ENCODE results near the gene EHMT2.

The EHMT2 gene

DNA sequence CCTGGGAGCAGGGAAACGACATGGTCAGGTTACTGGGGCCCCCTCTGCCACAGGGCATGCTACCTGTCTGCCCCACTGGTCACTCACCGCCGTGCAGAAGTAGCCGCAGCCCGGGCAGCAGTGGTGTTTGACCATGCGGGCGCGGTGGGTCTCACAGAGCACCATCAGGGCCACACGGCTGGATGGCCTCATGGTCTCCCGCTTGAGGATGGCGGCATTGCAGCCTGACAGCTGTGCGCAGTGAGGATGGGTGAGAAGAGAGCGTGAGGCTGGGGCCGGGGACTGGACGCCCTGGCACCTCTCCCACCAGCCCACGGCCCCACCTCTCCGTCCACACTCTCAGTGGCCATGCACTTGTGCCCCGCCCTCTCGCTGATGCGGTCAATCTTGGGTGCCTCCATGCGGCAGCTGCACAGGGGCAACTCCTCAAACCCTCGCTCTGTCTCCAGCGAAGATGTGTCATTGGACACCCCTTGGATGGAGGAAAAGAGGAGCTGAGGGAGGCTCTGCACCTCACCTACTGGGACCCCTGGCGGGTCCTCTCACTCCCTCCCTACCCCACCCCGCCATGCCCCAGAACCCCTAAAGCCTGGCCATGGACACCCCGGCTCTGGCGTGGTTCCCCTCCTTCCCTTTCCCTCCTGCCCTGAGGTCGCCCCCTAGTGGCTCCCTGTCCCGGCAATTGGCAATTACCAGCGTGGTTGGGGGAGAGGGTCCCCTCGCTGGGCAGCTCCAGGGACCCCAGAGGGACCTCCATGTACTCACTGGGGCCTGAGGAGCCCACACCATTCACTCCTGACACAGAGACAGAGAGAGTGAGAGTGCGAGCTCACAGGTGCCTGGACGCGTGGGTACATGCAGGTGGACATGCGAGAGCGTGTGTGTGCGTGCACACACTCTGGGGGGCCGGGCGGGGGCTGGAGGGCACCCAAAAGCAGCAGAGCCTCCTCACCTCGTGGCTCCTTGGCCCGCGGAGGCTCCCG, 8.9 kb downstream of the EHMT2 start:
- DNase-seq: peak; percentile 68

- DNase-seq: no peak
Observed at GRCh38 chr6:31887173-31888007, 10.1 kb downstream of the EHMT2 start.

DNA sequence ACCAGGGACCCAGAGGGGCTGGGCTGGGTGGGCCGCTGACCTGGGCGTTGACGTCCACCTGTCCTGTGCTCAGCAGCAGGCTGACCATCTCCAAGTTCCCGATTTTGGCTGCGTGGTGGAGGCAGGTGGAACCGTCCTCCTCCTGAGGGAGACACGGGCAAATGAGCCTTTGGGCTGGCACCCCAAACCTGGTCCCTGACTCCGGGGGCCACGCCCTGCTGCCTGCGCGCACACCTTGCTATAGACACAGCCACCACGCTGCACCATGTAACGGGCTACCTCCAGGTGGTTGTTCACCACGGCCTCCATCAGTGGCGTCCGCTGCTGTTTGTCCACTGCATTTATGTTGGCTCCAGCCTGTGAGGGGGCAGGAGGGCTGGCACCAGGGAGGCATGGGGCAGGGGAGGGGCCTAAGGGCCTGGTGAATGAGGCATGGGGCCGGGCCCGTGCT, 10.9 kb downstream of the EHMT2 start:
- no peak for DNase-seq

GRCh38 chr6:31884528-31885035, 12.9 kb downstream of the EHMT2 start:
- DNase-seq: no peak

DNA sequence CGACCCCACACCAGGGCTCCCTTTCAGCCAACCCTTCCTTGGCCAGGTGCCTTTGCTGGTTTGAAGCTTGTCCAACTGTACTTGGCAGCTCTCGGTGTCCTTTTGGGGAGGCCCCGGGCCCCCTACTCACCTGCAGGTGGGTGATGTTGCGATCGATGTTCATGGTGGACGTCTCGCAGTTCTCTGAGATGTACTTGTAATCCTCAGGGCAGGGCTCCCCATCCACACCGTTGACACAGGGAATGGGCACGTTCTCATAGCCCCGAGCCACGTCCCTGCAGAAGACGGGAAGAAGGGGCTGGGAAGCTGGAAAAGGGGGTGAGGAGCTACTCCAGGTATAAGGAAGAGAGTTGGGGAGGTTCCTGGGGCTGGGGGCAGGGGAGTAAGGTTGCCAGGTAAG, 13.8 kb downstream of the EHMT2 start:
- no peak for DNase-seq

DNA sequence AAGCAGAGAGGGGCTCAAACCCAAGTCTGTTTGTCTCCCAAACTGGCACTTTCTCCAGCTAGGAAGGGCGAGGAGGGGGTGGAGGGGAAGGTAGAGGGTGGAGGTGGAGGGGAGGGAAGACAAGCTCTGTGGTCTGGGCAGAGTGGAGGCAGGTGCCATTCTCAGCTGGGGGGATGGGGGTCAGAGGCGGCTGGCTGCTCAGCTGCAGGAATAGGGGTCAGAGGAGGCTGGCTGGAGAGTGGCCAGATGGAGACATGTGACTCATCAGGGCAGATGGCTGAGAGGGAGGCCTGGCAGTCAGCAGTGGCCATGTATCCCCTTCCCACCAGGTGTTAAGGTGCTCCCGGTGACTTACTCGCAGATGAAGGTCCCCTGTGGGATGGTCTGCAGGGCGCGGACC, 15.2 kb downstream of the EHMT2 start:
- no peak for DNase-seq

DNA sequence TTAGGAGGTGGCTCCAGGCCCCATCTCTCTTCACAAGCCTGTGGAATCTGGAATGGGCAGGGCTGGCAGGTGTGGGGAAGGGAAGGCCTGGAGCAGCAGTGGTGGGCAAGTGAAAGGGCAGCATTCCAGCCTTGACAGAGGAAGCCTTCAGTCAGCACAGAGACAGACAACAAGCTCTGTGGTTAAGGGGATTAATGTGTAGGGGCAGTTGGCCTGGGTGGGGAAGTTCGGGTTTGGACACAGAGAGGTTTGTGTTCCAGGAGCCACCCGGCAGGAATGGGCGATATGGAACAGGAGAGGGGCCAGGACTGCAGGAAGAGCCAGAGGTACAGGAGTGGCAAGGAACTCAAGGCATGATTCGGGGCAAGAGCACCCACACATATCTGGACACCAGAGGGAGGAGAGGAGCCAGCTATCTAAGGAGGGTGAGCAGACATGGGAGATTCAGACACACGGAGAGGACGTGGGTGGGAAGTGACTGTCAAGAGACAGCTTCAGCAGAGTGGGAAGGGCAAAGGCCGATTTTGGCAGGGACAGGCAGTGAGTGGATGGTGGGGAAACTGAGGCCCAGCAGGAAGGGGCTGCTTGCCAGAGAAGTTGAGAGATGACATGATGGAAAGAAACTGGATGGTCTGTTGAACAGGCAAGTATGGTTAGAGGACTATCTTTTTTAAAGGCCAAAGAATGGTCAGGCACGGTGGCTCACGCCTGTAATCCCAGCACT, 16.2 kb downstream of the EHMT2 start:
- DNase-seq: no peak

- no peak for DNase-seq
Observed at GRCh38 chr6:31880616-31881015, 16.9 kb downstream of the EHMT2 start.

DNA sequence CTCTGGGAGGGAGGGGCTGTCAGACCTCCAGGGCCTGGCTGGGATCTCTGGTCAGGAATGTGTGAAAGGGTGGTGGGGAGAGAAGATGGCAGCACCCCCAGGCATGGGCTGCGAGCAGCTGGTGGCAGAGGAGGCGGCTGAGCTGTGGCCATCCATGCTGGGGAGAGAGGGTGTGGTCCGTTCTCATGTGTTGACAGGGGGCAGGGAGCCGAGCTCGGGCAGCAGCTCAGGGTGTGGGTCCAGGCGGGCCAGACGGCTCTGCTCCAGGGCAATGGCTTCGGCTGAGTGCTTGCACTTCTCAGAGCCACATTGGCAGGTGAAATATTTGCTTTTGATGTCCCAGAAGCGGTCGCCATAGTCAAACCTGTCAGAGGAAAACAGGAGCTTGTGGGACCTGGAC, 17.6 kb downstream of the EHMT2 start:
- DNase-seq: no peak

DNA sequence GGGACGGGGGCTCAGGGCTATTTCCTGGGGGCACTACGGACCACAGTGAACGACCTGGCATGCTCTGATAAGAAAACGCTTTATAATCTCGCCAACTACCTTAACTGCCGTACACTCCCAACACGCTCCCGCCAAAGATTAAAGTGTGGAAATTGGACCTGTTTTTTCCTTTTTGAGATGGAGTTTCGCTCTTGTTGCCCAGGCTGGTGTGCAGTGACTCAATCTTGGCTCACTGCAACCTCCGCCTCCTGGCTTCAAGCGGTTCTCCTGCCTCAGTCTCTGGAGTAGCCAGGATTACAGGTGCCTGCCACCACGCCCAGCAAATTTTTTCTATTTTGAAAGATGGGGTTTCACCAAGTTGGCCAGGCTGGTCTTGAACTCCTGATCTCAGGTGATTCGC, 18.4 kb downstream of the EHMT2 start:
- no peak for DNase-seq

GRCh38 chr6:31878726-31879125, 18.8 kb downstream of the EHMT2 start, which contains the start of gene SLC44A4:
Gene SLC44A4, minus strand, starts transcription at chr6:31878997. Its CDS starts 17 bp downstream, at chr6:31878980.
- no peak for DNase-seq

DNA sequence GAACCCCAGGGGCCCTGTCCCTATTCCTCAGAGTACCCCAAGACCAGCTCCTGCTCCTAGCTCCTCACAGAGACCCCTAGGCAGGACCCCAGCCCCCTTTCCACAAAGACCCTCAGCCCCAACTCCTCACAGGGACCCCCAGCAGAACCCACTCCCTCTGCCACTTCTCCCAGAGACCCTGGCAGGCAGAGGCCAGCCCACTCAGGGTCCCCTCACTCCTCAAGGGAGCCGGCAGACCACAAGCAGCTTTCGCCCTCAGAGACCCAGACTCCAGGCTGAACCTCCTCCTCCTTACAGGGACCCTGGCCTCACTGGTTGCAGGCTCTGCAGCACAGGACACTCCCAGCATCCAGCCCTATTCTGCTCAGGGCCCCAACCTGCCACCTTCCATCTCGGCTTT, 19.3 kb downstream of the EHMT2 start:
- no peak for DNase-seq

DNA sequence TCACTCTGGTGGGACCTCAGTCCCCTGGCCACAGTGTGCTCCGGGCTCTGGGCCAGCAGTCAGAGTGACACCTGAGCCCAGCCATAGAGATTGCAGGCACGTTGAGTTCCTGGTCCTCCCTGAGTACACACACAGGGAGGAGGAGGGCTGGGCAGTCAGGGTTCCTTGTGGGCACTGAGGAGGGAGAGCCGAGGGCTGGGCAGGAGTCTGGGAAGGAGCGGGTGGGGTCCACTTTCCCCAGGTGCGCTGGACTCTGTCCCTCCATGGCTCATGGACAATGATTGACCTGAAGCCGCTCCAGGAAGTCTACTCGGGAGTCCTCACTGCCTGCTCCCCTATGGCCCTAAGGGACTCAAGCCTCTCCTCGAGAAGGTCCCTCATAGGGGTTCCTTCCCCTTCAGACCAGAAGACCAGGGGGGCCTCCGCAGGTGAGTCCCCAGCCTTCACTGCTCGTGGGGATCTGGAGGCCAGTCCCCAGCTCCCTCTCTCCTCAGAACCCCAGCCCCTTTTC, 19.8 kb downstream of the EHMT2 start:
- DNase-seq: no peak

GRCh38 chr6:31877125-31877650, 20.3 kb downstream of the EHMT2 start:
- no peak for DNase-seq

DNA sequence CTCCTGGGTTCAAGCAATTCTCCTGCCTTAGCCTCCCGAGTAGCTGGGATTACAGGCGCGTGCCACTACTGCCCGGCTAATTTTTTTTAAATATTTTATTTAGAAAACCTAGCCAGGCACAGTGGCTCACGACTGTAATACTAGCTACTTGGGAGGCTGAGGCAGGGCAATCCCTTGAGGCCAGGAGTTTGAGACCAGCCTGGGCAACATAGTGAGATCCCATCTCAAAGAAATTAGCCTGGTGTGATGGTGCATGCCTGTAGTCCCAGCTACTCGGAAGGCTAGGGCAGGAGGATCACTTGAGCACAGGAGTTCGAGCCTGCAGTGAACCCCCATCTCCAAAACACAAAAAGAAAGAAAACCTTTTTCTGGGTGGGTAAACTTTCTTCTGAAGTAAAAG, 21.1 kb downstream of the EHMT2 start:
- DNase-seq: no peak

DNA sequence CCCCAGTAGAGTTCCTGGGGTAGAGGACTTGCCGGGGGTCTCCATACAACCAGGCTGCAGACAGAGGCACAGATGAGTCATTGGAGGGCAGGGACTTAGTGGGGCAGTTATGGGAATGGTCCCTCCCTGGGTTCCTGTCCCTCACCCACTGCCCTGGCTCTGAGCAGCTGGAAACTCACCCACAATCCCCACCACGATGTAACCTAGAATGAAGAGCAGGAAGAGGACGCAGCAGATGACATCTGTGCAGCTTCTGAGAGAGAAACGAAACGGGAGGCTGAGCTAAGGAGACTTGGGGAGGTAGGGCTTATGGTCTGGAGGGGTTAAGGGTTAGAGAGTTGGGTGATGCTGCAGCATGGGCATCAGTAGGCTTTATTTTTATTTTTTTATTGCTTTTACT, 21.6 kb downstream of the EHMT2 start:
- no peak for DNase-seq

GRCh38 chr6:31874836-31875572, 22.5 kb downstream of the EHMT2 start:
- no peak for DNase-seq

DNA sequence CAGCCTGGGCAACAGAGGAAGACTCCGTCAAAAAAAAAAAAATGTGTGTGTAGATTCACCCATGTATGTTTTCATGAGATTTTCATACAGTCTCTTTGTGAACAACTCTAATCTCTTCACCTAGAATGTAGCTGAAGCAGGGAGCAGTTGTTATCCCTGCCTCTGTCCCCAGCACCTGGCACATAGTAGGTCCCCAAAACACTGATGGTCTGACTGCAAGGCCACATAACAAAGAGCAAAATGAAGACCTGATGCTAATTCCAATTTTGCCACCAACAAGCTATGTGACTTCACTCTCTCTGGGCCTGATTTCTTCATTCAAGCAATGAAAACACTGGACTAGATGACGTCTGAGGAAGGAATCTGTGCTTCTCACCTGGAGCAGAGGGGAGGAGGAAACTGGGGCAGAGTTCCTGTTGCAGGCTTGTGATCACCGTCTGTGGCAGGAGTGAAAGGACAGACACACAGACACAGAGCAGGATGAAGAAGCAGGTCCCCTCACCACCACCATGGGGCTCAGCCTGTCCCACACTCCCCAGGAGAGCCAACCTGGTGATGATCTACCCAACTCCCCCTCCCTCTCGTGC, 23.3 kb downstream of the EHMT2 start:
- no peak for DNase-seq

DNA sequence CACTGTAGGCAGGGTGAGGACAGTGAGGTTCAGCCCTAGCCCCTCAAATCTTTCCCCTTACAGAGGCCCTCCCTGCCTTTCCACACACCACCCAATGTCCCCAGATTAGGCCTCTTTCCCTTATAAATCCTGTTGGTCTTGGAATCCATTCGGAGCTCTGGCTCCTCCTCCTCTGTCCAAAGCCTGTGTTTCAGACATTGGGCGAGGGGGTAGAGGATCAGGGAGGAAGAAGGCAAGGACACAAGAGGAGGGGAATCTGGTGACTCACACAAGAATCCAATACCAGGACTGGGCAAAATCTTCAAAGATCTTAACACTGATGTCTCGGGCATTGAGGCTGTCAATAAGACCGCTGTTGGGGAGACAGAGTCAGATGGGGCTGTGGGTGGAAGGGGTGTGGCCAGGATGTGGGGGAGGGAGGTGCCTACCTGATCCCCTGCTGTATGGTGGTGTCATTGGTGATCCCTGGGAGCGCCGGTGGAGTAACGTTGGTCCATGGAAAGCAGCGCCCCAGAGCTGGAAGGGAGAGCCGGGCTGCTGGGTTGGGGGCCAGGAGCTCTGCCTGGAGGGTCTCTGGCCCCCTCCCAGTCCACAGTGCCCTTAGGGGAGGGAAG, 26.3 kb downstream of the EHMT2 start:
- no peak for DNase-seq

DNA sequence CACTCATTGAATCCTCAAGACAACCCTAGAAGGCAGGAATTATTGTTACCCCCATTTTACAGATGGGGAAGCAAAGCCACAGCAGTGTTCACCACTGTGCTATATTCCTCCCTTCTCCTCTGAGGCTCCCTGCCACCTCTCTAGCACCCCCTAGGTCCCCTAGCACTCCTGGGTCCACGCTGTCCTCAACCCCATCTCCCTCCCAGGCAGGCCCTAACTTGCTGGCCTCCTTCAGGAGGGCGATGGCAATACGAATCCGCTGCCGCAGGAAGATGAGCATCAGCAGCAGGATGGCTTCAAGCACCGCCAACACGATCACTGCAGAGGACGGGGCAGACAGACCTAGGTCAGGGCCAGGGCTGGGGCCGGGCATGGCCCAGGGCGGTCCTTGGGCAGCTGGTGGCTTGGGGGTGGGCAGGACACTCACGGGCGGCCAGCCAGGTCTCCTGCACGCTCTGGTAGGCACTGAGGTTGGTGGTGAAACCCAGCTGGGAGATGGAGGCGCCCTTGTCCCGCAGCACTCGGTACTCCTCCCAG, 27.0 kb downstream of the EHMT2 start:
- DNase-seq: no peak

Data from activated naive CD4-positive, alpha-beta T cell treated with anti-CD3 and anti-CD28 coated beads, Interleukin-2, amount 50 U/mL, for 16 hours (primary cell).